GM18508 (cell line): ENCODE results near the gene WTIP.
"Not testable (repeated sequence)": the region's sequence is repeated elsewhere in the genome, so short reads cannot be mapped to it uniquely, and the experiment has no call there.

Experiments used
- ATAC-seq: cut with Tn5 transposase; IDR thresholded peaks from one replicate; pipeline ENCODE4 v1.9.1; 2021; ENCODE audit warnings: moderate number of reproducible peaks; ENCODE audit not compliant: insufficient read depth, unreplicated experiment

The WTIP gene

DNA sequence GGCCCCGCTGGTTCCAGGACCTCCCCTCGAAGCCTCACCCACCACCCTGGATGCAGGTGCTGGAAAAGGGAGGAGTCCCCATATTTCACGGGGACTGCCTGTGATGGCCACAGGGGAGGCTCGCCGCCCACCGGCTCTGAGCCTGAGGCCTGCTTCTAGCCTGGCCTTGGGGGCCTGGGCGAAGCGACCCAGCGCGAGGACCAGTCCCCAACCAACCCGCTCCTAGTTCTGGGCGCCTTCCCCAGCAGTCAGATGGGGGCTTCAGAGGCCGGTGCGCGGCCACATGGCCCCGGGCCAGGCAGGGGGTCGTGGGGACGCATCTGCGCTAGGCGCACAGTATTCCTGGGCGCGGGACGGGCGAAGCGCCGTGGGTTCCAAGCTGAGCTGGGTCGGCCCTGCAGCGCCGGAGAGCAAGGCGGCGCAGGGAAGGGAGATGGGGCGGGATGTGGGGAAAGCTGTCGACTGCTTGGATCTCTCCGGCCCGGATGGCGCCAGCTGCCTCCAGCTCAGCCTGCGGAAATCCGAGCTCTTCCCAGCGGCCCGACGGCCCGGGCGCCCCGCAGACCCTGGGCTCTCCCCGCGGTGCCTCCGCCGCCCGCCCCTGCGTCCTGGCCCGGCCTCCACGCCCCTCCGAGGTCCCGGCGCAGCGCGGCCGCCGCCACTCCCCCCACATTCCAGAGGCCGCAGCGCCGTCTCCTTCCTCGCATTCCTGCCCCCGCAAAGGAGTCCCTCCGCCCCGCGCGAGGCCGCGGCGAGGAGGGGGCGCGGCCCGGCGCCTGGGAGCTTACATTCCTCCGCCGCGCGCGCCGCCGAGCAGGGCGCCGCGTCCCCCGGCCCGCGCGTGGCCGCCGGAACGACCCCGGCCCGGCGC is at the start of gene WTIP:
Gene WTIP, plus strand, starts transcription at position 788 of the 871 bp plus-strand sequence. CDS start 217 bp downstream, outside the sequence.
- no peak for ATAC-seq

DNA sequence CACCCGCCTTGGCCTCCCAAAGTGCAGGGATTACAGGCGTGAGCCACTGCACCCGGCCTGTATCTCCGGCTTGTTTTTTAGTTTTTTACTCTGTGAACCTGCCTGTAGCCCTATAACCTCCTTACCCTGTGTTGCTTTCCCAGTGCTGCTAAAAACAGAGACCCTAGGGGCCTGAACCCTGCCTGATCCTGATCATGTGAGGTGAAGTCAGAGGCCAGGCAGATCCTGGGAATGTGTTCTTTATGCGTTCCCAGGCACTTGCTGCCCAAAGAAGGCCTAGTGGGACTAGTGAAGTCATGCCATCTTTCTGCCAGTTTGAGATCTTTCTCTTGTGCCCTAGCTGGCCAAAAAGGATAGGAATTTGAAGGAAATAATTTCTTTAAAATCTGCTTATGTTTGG is 48.8 kb upstream of the WTIP start:
- ATAC-seq: no peak

DNA sequence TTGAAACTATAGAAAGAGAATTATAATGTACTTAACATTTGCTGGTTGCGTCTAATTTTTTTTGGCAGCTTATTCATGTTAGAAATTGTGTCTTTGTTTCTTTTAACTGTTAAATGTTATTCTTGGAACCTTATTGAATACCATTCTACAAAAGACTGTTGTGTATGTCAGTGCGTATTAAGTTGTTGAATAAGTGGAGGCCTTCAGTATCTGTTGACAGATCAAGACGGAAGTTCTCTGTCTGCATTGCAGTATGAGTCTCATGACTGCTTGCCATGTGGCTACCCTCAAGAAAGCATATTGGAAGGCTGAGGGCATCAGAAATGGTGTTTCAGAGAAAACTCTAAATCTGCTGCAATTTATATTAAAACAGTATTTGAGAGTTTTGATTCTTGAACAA is 44.8 kb upstream of the WTIP start:
- ATAC-seq: no peak

DNA sequence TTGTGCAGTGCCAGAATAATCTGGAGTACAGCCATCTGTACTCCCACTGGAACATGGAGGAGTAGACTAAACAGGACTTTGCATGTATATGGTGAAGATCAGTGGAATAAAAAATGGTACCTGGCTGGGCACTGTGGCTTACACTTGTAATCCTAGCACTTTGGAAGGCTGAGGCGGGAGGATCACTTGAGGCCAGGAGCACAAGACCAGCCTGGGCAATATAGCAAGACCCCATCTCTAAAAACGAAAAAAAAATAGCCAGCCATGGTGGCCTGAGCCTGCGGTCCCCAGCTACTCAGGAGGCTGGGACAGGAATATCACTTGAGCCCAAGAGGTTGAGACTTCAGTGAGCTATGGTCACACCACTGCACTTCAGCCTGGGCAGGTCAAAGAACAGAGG is 33.4 kb upstream of the WTIP start:
- ATAC-seq: no peak

DNA sequence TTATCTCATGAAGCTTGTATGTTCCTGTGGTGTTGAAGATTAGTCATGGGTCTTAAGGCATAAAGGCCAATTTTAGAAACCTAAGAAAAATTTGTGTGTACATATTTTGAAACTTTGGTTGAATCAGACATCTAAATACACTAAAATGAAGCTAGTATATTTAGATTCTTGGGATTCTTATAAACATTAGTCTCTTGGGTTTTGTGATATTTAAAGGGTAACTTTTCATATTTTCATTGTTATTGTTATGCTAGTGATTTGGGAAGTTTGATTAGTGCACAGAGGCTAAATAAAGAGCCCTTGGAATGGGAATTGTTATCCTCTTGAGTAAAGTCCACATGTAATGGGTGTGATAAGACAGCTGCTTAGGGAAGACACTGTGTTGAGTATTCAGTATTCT is 28.8 kb upstream of the WTIP start:
- no peak for ATAC-seq

DNA sequence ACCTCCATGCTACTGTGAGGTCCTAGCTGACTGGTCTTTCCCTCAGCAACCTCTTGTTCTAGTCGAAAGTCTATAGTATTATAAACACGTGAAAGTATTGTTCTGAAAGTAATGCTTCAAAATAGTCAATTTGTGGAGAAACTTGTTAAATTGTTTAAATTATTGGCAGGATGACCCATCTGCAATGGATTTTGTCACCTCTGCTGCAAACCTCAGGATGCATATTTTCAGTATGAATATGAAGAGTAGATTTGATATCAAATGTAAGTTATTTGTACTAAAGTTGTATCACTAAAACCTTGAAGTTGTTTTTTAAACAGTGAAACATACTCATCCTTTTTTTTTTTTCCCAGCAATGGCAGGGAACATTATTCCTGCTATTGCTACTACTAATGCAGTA is 27.5 kb upstream of the WTIP start:
- ATAC-seq: no peak

DNA sequence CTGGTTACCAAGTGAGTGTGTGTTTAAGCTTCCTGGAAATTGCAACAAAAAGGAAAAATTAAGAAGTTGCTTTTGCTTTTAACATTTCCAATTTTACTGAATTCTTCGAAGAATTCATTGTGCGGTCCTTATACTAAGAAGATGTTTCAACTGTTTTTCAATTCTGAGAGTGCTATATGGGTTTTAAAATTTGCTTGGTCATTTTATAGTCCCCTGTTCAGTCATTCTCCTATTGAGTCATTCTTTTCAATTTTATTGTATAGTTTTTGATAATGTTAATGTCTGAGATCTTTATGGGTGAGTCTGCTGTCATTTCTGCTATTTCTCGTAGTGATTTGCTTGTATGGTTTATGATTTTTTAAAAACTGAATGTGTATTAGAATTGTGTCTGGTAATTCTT is 26.9 kb upstream of the WTIP start:
- no peak for ATAC-seq

DNA sequence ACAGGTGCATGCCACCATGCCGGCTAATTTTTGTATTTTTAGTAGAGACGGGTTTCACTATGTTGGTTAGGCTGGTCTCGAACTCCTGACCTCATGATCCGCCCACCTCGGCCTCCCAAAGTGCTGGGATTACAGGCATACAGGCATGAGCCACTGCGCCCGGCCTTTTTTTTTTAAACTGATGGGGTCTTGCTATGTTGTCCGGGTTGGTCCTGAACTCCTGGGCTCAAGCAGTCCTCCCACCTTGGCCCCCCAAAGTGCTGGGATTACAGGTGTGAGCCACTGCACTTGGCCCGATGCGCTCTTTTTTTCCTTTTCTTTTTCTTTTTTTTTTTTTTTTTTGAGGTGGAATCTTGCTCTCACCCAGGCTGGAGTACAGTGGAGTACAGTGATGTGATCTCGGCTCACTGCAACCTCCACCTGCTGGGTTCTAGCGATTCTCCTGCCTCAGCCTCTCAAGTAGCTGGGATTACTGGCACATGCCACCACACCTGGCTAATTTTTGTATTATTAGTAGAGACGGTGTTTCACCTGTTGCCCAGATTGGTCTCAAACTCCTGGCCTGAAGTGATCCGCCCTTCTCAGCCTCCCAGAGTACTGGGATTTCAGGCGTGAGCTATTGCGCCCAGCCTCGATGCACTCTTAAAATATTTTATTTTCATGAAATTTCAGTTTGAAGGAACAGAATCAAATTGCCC is 25.6 kb upstream of the WTIP start:
- not testable (repeated sequence) for ATAC-seq

DNA sequence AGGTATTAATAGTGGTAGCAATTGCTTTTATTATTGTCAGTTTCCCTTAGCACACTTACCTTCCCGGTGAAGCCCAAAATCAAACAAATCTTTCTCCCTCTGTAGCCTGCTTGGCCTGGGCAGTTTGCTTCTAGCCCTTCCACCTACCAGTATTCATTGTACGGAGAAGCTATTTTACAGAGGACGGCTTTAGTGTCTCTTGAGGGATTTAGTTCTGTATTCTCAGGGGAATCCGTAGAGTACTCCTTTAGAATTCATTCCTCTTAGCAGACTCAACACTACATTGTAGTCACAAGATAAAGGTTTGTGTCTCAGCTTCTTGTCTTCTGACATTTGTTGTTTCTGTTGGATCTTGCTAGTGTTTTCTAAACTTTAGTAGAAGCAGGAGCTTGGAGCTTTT is 24.1 kb upstream of the WTIP start:
- no peak for ATAC-seq

DNA sequence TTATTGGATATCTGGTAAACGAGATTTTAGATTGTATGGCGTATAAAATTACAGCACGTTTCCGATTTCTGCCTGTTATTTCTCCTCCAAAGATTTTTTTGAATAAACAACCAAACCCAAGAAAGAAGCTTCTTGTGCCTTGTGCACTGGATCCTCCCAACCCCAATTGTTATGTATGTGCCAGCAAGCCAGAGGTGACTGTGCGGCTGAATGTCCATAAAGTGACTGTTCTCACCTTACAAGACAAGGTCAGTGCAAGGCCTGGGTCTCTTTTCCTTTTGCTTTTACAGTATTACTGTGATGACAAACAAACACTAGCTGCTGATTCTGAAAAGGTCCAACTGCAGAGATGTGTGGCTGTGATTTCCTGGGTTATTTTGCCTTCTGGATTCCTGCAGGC is 22.9 kb upstream of the WTIP start:
- ATAC-seq: no peak

DNA sequence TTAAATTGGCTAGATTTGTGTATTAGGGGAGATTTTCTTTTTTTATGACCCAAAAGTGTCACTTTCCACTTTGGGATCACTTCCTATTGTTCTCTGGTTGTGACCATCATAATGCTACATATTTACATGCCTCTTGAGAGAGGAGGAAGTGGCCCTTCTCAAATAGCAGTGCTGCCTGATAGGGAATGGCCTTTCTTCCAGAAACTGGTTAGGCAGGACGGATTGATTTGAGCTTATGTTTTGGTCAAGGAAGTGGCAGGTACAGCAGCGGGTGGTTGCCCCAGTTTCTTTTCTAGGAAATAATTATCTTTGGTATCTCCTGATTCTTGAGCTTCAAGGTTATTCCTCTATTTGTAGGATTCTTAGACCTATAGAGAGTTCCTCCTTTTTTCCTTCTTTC is 21.9 kb upstream of the WTIP start:
- ATAC-seq: no peak

DNA sequence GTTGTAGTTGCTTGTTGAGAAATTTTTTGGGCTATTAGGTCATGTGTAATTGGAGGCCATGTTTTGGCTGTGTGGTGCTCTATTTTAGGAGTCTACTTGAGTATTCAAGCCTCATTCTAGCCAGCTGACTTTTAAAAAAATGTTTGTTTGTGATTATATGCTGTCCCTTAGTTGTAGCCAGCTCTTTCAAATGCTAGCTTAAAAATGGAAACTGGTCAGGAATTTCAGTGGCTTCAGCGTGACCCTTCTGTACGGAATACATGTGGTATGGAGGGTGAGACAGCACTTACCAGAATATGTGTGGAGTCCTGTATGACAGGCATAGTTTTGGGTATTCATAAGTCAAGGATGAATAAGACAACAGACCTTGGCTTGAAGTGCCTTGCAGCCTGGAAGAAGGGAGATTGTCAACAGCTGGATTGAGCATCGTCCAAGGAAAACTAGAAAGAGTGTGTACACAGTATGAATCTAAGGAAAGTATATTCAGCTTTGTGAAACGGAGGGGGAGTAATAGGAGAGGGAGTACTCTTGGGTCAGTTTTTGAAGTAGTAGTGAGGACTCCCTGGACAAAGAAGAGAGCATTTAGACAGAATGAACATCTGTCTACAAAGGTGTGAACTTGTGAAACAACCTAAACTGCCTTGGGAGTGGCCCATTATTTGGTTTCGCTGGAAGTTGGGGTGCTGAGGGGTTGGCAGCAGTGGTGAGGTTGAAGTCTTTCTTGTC is 20.0 kb upstream of the WTIP start:
- ATAC-seq: no peak

DNA sequence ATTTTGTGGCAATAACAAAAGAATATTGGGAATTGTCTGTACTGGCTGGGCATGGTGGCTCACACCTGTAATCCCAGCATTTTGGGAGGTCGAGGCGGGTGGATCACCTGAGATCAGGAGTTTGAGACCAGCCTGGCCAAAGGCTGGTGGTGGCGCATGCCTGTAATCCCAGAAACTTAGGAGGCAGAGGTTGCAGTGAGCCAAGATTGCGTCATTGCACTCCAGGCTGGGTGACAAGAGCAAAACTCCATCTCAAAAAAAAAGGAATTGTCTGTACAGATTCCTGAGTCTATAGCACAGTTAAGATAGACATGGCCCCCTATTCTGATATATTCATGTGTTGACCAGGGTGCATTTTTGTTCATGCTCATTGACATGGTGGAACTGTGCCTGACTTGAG is 16.8 kb upstream of the WTIP start:
- ATAC-seq: not testable (repeated sequence)

DNA sequence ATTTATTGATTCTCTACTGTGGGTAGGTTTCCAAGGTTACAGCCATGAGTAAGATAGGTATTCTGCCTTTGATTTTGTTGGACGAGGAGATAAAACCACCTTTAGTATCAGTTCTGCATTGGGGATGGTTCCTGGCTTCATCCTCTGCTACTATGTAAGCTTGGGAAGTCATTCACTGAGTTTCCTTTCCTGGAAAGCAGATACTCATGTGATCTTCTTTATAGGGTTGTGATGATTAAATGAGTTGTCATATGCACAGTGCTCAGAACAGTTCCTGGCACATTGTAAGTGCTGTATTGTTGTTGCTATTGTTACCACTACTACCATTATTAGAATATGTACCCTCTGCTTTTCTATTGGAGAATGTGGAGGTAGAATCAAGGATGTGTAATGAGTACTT is 13.1 kb upstream of the WTIP start:
- ATAC-seq: no peak

DNA sequence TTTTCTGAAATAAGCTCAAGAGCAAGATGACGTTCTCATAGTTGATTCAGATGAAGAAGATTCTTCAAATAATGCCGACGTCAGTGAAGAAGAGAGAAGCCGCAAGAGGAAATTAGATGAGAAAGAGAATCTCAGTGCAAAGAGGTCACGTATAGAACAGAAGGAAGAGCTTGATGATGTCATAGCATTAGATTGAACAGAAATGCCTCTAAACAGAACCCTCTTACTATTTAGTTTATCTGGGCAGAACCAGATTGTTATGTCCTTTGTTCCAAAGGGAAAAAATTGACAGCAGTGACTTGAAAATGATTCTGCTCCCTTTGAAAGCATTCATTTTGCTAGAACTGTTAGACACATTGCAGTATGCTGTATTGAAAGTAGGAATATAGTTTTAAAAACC is 12.5 kb upstream of the WTIP start:
- not testable (repeated sequence) for ATAC-seq

DNA sequence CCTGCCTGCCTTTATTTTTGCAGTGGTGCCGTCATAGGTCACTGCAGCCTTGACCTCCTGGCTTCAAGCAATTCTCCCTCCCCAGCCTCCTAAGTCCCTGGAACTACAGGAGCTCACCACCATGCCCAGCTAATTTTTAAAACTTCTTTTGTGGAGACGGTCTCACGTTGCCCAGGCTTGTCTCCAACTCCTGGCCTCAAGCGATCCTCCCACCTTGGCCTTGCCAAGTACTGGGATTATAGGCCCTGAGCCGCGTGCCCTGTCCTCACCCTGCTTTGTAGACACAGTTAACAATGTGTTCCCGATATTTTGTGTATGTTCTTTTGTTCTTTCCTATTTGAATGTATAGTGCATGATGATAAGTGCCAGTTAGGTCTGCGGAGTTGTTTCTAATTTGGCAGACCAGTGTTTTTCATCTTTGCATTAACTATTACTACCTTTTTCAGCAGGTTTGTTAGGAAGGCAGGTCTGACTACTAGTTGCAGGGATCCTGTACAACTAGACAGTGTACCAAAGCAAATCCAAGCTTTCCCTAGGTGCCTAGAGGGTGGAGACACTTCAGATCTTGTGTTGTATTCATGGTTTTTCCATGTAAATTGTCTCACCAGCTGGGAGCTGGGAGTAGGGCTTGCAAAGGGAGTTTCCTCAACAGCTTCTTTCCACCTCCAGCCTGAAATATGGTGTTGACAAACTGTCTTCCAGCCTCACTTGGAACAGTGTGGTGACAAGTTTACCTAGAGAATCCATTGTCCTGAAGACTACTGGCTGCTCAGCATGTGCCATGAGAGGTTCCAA is 9.5 kb upstream of the WTIP start:
- no peak for ATAC-seq

DNA sequence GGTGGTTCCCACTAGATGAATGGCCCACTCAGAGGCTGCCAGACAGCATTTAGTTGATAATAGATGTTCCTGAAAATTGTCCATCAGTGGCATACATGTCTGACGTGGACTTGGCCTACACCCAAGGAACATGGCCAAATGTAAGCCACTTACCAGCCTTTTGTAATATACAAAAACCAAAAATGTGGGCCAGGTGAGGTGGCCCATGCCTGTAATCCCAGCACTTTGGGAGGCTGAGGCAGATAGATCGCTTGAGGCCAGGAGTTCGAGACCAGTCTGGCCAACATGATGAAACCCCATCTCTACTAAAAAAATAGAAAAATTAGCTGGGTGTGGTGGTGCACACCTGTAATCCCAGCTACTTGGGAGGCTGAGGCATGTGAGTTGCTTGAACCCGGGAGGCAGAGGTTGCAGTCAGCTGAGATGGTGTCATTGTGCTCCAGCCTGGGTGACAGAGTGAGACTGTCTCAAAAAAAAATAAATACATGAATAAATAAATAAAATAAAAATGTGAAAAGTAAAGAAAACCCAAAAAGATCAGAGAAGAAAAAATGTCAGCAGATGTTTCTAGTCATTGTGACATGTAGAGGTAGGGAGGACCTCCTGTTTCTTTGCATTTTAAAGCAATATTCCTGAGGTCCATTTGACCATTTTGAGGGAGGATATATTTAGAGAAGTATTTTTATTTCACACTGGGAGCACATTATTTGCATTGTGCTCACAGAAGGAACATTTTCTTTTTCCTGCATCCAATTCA is 7.1 kb upstream of the WTIP start:
- ATAC-seq: no peak

DNA sequence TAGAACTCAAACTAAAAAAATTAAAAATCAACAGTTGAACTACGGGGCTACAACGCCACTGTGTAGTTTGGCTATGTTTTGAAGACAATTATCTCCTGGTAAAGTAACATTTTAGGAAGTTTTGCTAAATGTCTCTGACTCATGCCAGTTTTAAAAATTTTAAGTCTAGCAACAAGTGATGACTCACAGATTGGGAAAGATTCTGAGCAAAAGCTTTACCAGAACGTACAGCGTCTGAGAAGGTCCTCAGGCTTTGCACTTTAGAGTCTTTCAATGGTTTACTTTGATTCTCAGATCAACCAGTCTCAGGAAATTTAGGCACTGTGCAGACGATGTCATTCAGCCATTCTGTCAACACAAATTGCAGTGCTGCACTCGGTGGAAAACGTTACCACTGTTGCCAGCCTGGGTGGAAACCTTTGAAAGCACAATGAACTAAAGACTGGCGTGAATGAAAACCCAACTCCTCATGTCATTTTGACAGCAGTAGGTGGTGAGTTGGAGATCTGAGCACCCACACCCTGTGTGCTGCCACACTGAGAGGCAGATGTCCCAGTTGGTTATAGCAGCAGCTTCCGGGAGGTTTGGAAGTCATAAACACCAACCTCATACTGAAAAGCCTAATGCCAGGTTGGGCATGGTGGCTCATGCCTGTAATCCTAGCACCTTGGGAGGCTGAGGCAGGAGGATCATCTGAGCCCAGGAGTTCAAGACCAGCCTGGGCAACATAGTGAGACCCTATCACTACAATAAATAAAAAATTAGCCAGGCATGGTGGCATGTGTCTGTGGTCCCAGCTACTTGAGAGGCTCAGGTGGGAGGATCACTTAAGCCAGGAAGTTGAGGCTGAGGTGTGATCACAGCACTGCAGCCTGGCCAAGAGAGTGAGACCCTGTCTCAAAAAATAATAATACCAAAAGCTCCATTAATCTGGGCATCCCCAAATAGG is 6.3 kb upstream of the WTIP start:
- ATAC-seq: no peak
